Stimulated activated CD4-positive, alpha-beta T cell treated with anti-CD3 and anti-CD28 coated beads, Interleukin-1b, Interleukin-23, amount 100 ng/mL, for 4 hours (primary cell): ENCODE results near the gene TMEM178B.
"Not testable (repeated sequence)": the region's sequence is repeated elsewhere in the genome, so short reads cannot be mapped to it uniquely, and the experiment has no call there.

Experiments
- DNase-seq, 2 donors: peaks; one replicate each; pipeline ENCODE4 v3.0.0-alpha.2; 2020; ENCODE audit warnings: low read depth in 2 of 2

TMEM178B gene

GRCh38 chr7:141387521-141388217 lies 313.8 kb downstream of the TMEM178B start:
- no peak for DNase-seq

GRCh38 chr7:141389140-141389796 lies 315.4 kb downstream of the TMEM178B start:
- DNase-seq = no peak

- DNase-seq = no peak
Measured at GRCh38 chr7:141390339-141390738, 316.5 kb downstream of the TMEM178B start.

GRCh38 chr7:141393056-141393455 lies 319.2 kb downstream of the TMEM178B start:
- DNase-seq = no peak

GRCh38 chr7:141397236-141398163 lies 323.6 kb downstream of the TMEM178B start:
- DNase-seq = no peak

- no peak for DNase-seq
Measured at GRCh38 chr7:141400356-141400755, 326.5 kb downstream of the TMEM178B start.

- DNase-seq = no peak
Measured at GRCh38 chr7:141402277-141402996, 328.6 kb downstream of the TMEM178B start.

- DNase-seq = not testable (repeated sequence)
Measured at GRCh38 chr7:141403846-141404245, 330.0 kb downstream of the TMEM178B start.

GRCh38 chr7:141406347-141406746 lies 332.5 kb downstream of the TMEM178B start:
- no peak for DNase-seq

GRCh38 chr7:141407893-141408292 lies 334.0 kb downstream of the TMEM178B start:
- no peak for DNase-seq

GRCh38 chr7:141408440-141408839 lies 334.6 kb downstream of the TMEM178B start:
- no peak for DNase-seq

- DNase-seq = no peak
Measured at GRCh38 chr7:141409219-141409618, 335.4 kb downstream of the TMEM178B start.

- DNase-seq = no peak
Measured at GRCh38 chr7:141409801-141410329, 336.0 kb downstream of the TMEM178B start.

GRCh38 chr7:141410353-141411000 lies 336.6 kb downstream of the TMEM178B start:
- no peak for DNase-seq

- DNase-seq = no peak
Measured at GRCh38 chr7:141411133-141411532, 337.3 kb downstream of the TMEM178B start.

- DNase-seq = no peak
Measured at GRCh38 chr7:141415999-141416398, 342.1 kb downstream of the TMEM178B start.

GRCh38 chr7:141416650-141417270 lies 342.9 kb downstream of the TMEM178B start:
- DNase-seq = no peak

GRCh38 chr7:141417506-141417905 lies 343.6 kb downstream of the TMEM178B start:
- no peak for DNase-seq

GRCh38 chr7:141418066-141418465 lies 344.2 kb downstream of the TMEM178B start:
- no peak for DNase-seq

GRCh38 chr7:141421306-141421705 lies 347.4 kb downstream of the TMEM178B start:
- DNase-seq = no peak
